HFFc6 (cell line): Measurements from ENCODE around the gene GPSM1. TPM values are rescaled to one million over a fixed set of nuclear protein-coding genes. Genes with fewer than 3 reads are reported as not detected.

Experiments
- DNase-seq: peaks from one replicate; pipeline ENCODE4 v3.0.0-alpha.2; 2018
- H3K27ac Mint-ChIP-seq: 2 replicates; pipeline ENCODE4 v1.8.0; 2020; ENCODE audit warnings: mild to moderate bottlenecking, mixed read lengths
- H3K27me3 Mint-ChIP-seq: 2 replicates; pipeline ENCODE4 v1.8.0; 2021; ENCODE audit warnings: mild to moderate bottlenecking, moderate library complexity, mixed read lengths; ENCODE audit not compliant: insufficient read depth
- H3K36me3 Mint-ChIP-seq: 2 replicates; pipeline ENCODE4 v1.8.0; 2021; ENCODE audit warnings: low read depth, mixed read lengths
- H3K4me1 Mint-ChIP-seq: 2 replicates; pipeline ENCODE4 v1.8.0; 2020; ENCODE audit warnings: low read depth, mixed read lengths
- H3K4me3 Mint-ChIP-seq: 2 replicates; pipeline ENCODE4 v1.8.0; 2020; ENCODE audit warnings: mild to moderate bottlenecking, moderate library complexity, mixed read lengths
- H3K9me3 Mint-ChIP-seq: 2 replicates; pipeline ENCODE4 v1.8.0; 2020; ENCODE audit warnings: mild to moderate bottlenecking, mixed read lengths
- total RNA-seq, 6 experiments: library from RNA; stranded (reverse); fragmentation: NEBNext Ultra II Directional; extraction: Animal tissue kit (Norgen Biotek cat#: 25700); gene quantifications; 2 replicates in 1 of 6; 3 replicates in 5 of 6; pipeline ENCODE4 v1.2.3, GENCODE V29; 2021
- TF ChIP-seq, protein P1 (sequence below): fragments of 200-600 bp; sonication (generic); IDR thresholded peaks from 2 replicates; pipeline ENCODE4 v1.5.0; 2021; ENCODE audit warnings: antibody characterized with exemption, mild to moderate bottlenecking

Gene GPSM1
- total RNA-seq, 6 experiments from 2014 or later, result 50.9 to 60.2 (median 55.0) TPM

GRCh38 chr9:136353088-136353487 lies 25.7 kb downstream of the GPSM1 start:
- Mint-ChIP-seq H3K4me1 (peaks cover 7% of the 10 kb centered on the region), H3K9me3 (no peaks in the 10 kb centered on the region)

GRCh38 chr9:136353757-136354488 lies 26.6 kb downstream of the GPSM1 start:
- Mint-ChIP-seq H3K27ac (peak overlapping the region; percentile 85), H3K27me3 (peaks cover 11% of the 10 kb centered on the region), H3K9me3 (no peaks in the 10 kb centered on the region), H3K4me1 (peaks cover 7% of the 10 kb centered on the region), H3K36me3 (no peaks in the 10 kb centered on the region), H3K4me3 (no peak overlapping the region)
- TF ChIP-seq, protein P1, sequence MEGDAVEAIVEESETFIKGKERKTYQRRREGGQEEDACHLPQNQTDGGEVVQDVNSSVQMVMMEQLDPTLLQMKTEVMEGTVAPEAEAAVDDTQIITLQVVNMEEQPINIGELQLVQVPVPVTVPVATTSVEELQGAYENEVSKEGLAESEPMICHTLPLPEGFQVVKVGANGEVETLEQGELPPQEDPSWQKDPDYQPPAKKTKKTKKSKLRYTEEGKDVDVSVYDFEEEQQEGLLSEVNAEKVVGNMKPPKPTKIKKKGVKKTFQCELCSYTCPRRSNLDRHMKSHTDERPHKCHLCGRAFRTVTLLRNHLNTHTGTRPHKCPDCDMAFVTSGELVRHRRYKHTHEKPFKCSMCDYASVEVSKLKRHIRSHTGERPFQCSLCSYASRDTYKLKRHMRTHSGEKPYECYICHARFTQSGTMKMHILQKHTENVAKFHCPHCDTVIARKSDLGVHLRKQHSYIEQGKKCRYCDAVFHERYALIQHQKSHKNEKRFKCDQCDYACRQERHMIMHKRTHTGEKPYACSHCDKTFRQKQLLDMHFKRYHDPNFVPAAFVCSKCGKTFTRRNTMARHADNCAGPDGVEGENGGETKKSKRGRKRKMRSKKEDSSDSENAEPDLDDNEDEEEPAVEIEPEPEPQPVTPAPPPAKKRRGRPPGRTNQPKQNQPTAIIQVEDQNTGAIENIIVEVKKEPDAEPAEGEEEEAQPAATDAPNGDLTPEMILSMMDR, result no peak
- no peak for DNase-seq

More at GRCh38 chr9:136353088-136353487, 25.7 kb downstream of the GPSM1 start:
- Mint-ChIP-seq H3K27me3 (peaks cover 15% of the 10 kb centered on the region), H3K4me3 (no peak overlapping the region), H3K27ac (no peak overlapping the region; the same call in 1 of the 2 replicates), H3K36me3 (no peaks in the 10 kb centered on the region)
- TF ChIP-seq, protein P1, result no peak
- DNase-seq, result no peak

GRCh38 chr9:136354592-136355085 lies 27.3 kb downstream of the GPSM1 start:
- no peaks in the 10 kb centered on the region for H3K36me3 Mint-ChIP-seq
- peak overlapping the region; percentile 85 for H3K27ac Mint-ChIP-seq
- peaks cover 7% of the 10 kb centered on the region for H3K4me1 Mint-ChIP-seq
- peak overlapping the region; percentile 78 for H3K4me3 Mint-ChIP-seq
- H3K9me3 Mint-ChIP-seq, result no peaks in the 10 kb centered on the region
- DNase-seq, result peak; percentile 67
- TF ChIP-seq, protein P1, result no peak
- H3K27me3 Mint-ChIP-seq, result peaks cover 11% of the 10 kb centered on the region

GRCh38 chr9:136355616-136356557 lies 28.5 kb downstream of the GPSM1 start:
- Mint-ChIP-seq H3K27me3 (peaks cover 14% of the 10 kb centered on the region), H3K4me3 (no peak overlapping the region), H3K36me3 (no peaks in the 10 kb centered on the region), H3K27ac (no peak overlapping the region), H3K4me1 (peaks cover 12% of the 10 kb centered on the region), H3K9me3 (no peaks in the 10 kb centered on the region)
- DNase-seq, result no peak
- TF ChIP-seq, protein P1, result no peak

DNA sequence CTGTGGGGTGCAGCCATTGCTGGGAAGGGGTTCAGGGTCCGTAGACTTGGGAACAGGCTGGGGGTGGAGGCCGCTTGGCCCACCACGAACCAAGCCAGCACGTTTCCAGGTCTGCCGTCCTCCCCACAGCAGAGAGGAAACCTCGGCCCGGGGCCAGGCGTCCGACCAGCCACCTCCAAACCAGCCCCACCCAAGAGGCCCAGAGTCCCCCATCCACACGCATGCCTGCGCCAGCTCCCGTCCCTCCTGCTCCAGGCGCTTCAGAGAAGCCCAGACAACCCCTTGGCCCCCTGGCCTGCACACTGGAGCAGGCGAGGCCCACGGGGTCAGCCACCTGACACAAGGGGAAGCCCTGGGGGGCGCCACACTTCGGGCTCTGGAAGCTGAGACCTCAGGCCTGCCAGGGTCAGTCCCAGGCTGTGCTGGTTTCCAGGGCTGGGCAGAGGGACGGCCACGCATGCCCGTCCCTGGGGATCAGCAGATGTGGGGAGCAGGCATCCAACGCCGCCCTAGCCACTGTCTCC lies 29.9 kb downstream of the GPSM1 start:
- H3K4me3 Mint-ChIP-seq, result no peak overlapping the region
- H3K27me3 Mint-ChIP-seq, result peaks cover 22% of the 10 kb centered on the region
- H3K4me1 Mint-ChIP-seq, result peaks cover 23% of the 10 kb centered on the region
- no peaks in the 10 kb centered on the region for H3K36me3 Mint-ChIP-seq
- no peaks in the 10 kb centered on the region for H3K9me3 Mint-ChIP-seq
- no peak for DNase-seq
- H3K27ac Mint-ChIP-seq, result no peak overlapping the region
- TF ChIP-seq, protein P1, result no peak
